Regular cardiac myocyte (primary cell): ENCODE results near the gene MUC13. TPM values are rescaled to one million over a fixed set of nuclear protein-coding genes. Genes with fewer than 3 reads are reported as not detected.

Experiments used
- total RNA-seq: library from RNA; depleted of rRNA; stranded (reverse); fragments of >200 nt; gene quantifications from 2 replicates; pipeline ENCODE4 v1.2.3, GENCODE V29; 2014

Gene MUC13
- total RNA-seq, result not detected in 2 replicates

GRCh38 chr3:124934577-124934976 is at the start of gene MUC13:
MUC13 (minus strand) TSS chr3:124934751; CDS start chr3:124934712, 39 bp downstream.

GRCh38 chr3:124887177-124887931 is 47.2 kb downstream of the MUC13 start, which contains the start of gene ITGB5:
ITGB5 (minus strand) TSS chr3:124887365; CDS start chr3:124887000, 365 bp downstream.

Other genes with a start within 250 kb of the MUC13 start
- gene UMPS, start 204.3 kb downstream of the MUC13 start, total RNA-seq, result 35.0 and 56.4 TPM in 2 replicates
- gene ITGB5, start 47.4 kb downstream of the MUC13 start, total RNA-seq, result 274 and 602 TPM in 2 replicates
- 67.9 and 146 TPM in 2 replicates for gene HEG1, start 121.2 kb upstream of the MUC13 start, total RNA-seq